ENCODE measurements around the gene LRRC23.

DNA sequence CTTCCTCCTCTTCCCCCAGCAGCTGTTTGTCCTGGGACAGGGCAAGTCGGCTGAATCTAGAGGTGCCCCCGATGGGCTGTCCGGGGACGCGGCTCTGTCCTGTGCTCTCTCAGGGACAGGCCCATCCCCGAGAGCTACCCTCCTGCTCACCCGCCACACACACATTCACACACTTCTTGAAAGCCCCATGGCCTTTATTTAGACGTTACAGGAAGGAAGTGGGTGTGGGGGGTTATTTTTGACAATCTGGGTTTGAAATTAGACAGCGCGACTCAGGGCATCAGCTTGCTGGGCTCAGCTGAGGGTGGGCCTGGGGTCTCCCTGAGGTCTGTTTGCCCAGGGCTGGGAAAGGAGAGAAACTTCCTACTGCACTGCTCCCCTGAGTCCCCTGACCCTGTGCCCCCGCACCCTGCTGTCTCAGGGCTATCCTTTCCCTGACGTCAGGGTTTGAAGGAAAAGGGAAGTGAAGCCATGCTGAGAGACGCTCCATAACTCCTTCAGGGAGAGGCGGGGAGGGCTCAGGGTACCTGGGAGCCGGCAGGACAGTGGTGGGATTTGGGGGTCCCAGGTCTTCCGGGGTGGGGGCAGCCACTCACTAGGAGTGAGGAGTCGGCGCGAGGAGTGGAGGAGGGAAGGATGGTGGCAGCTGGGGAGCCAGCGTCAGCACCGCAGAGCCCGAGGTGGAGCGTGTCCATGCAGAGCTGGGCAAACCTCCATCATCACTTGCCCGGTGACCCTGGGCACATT is 54.6 kb downstream of the LRRC23 start:
- TF ChIP-seq TAF1 (IDR thresholded peaks at IDR 0.05; ENCODE audit: low read depth), result no peak
- TF ChIP-seq EP300 (IDR thresholded peaks at IDR 0.05; ENCODE audit: borderline replicate concordance), result no peak
- no peak for TF ChIP-seq YY1 (IDR thresholded peaks at IDR 0.05; ENCODE audit: low read depth)
- no peak for TF ChIP-seq EGR1 (IDR thresholded peaks at IDR 0.05)
